GM19467 (cell line): Measurements from ENCODE around the gene SEC22A.

Experiments used
- ATAC-seq: cut with Tn5 transposase; IDR thresholded peaks from one replicate; pipeline ENCODE4 v1.9.1; 2021; ENCODE audit warnings: mild to moderate bottlenecking, moderate library complexity; ENCODE audit not compliant: unreplicated experiment

Gene SEC22A, protein sequence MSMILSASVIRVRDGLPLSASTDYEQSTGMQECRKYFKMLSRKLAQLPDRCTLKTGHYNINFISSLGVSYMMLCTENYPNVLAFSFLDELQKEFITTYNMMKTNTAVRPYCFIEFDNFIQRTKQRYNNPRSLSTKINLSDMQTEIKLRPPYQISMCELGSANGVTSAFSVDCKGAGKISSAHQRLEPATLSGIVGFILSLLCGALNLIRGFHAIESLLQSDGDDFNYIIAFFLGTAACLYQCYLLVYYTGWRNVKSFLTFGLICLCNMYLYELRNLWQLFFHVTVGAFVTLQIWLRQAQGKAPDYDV

DNA sequence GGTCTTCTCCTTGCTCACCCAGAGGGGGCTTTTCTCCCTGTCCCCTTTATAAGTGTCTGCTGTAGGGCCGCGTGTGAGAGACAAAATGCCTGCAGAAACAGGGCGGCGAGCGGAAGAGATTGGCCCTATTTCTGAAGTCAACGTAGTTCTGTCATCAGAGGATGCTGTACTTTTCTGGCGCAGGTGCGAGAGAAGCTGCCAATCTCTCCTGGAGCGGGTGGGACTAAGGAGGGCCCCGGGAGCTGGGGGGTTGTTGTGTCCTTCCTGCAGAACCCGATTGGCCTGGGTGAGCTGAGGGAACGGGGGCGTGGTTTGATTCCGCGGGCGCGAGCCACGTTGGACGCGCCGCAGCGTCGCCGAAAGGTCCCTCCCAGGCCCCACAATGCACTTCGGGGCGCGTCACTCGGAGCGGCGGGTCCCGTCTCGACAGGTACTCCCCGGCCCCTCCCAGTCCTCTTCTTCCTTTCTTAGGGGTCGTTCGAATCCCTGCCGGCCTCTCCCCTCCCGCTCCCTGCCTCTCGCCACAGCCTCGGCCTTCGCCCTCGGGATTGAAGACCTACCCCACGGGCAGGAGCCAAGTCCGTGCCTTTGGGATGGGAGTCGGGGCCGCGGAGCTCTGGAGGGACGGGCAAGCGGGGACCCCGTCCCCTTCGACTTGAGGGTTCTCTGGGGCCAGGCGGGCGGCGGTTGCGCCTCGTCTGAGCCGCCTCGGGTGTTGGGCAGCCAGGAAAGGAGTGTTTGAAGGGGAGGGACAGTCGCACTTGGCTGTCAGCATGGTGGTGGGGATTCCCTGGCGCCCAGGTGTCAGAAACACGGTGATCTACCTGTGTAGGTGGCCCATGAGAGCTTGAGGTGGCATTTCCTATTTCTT, at the start of gene SEC22A:
SEC22A (plus strand) TSS at position 387 of the 871 bp plus-strand sequence. CDS start 7,275 bp downstream, outside the sequence.
- ATAC-seq, result peak; percentile 97

DNA sequence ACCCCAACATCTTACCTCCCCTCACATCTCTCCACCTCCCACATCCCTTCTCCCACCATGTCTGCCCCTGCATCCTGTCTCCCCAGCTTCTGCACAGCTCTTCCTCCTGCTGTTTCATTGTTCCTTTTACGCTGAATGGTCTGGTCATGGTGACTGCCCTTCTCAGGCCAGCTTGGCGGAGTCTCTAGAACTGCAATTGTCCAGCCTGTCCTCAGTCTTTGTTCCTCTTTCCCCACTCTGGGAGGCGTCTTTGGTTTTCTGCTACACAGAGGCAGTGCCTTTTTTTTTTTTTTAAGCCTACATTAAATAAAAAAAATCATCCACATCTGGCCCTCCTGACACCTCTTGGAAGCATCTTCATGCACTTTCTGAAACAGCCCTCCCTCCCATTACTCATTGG, 49.1 kb upstream of the SEC22A start:
- ATAC-seq, result no peak

GRCh38 chr3:123153125-123154019, 48.4 kb upstream of the SEC22A start:
- ATAC-seq, result no peak

DNA sequence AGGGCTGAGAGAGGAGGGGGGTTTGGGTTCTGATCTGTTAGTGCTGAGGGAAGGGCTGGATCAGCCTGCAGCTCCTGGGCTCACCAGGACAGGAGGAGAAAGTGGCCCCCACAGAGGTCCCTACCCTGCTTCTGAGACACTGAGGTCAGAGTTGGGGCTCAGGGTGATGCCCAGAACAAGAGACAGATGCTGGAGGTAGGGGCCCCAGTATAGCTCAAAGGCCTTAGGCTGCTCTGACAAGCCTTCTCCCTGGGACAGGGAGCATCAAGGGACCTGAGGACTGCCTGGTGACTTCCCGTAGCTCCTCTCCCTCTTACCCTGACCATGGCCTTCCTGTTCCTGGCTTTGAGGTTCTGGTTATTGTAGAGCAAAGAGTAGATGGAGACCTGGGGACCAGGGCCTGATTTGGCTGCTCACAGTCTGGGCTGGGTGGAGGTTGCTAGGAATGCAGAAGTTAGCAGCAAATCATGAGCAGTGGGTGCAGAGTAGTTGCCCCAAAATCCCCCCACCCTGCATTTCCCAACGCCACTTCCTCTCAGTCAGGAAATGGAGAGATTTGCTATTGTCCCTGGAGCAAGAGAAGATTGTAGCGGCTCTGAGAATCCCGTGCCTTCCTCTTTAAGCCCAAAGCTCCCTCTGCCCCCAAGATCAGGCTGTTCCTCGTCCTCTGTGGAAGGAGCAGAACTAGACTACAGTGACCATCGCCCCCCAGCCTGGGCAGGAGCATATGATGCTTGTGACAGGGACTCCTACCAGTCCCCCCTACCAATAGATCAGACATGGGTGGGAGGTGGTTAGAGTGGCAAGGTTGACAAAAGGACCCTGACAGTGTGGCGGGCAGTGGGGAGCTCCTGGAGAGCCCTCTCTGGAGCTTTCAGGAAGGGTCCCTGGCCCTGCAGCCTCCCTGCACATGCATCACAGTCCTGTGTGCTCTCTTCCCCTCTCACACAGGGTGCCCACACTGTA, 47.4 kb upstream of the SEC22A start:
- ATAC-seq, result no peak

DNA sequence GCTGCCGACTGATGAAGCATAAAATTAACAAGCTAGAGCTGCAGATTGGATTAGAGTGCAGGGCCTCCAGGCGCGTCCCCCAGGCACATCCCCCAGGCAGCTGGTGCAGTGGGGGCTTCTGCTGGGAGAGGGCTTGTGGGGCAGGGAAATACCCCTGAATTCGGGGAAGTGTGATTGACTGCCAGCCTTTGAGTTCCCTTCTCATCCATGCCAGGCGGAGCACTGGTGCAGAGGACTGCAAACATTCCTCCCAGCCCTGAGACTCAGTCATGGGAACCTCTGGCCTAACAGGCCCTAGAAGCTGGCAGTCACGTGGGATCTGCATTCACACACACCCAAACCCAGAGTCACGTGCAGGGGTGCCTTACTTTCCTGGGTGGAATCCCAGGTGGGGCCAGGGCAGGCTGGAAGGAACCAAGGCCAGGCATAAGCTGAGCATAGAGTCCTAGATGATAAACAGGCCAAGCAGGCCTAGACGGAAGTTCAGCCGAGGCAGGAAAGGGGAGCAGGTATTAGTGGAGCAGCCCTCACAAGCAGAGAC, 46.2 kb upstream of the SEC22A start:
- no peak for ATAC-seq

DNA sequence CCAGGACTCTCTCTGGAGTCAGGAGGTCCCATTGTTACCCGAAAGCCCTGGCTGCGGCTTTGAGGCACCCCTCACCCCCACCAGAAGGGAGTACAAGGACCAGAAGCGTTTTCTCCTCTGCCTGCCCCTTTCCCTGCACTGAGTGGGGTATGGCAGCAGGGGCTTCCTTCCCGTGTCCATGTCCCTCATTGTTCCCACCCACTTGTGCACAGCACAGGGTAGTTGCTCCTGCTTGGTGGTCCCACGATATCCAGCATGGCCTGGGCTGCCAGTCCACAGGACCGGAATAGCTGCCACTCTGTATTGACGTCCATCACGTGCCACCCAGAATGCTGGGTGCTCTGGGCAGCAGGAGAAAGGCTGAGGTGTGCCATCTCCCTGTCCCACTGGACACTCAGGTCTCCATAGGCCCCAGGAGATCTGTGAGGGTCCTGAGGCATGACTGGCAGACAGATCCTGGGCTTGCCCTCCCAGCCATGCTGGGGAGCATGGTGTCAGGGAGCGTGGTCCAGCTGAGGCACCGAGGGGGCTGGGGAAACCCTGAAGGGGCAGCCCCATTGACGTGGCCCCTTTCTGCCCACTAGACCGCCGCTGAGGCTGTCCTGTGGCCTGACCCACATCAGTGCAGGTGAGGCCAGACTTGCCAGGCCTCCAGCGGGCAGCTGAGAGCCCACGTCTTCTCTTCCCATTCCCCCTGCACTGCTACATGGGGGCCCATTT, 45.3 kb upstream of the SEC22A start:
- no peak for ATAC-seq

DNA sequence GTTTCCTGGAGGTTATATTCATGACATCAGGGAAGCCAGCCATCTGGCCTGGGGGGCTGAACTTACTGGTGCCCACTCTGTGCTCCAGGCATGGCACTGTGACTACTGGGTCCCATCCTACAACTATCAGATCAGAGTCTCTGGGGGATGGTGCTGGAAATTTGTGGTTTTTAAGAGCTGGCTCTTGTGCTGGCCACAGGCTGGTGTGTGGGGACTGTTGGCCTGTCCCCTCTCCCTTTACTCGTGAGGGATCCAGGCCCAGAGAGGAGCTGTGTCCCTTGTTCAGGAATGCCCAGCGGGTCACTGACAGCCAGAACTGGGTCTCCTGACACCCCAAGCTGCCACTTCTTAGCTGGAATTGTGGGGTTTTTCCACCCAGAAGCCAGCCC, 44.5 kb upstream of the SEC22A start:
- no peak for ATAC-seq

- ATAC-seq, result no peak
Measured at GRCh38 chr3:123157598-123158287, 44.0 kb upstream of the SEC22A start.

- ATAC-seq, result no peak
Measured at GRCh38 chr3:123158330-123158729, 43.4 kb upstream of the SEC22A start.

GRCh38 chr3:123158899-123159390, 42.8 kb upstream of the SEC22A start:
- no peak for ATAC-seq

GRCh38 chr3:123159926-123160635, 41.7 kb upstream of the SEC22A start:
- no peak for ATAC-seq

- ATAC-seq, result no peak
Measured at GRCh38 chr3:123161167-123161566, 40.6 kb upstream of the SEC22A start.

DNA sequence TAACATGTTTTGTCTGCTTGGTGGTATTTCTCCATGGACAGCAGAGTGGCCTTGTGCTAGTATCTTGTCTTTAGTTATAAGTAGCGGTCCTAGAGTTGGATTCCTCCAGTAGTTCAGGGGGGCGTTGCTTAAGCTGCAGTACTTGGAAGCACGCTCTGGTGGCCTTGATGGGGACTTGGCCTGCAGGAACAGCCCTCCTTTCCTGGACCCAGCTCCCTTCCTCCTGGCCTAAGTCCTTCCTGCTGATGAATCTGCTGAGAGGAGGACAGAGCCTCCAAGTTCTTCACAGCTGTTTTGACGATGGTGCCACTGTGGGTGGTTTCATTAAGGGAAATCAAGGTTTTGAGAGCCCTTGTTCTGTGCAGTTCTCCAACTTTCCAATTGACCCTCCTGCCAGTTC, 38.6 kb upstream of the SEC22A start:
- no peak for ATAC-seq

GRCh38 chr3:123165163-123165562, 36.6 kb upstream of the SEC22A start:
- no peak for ATAC-seq

DNA sequence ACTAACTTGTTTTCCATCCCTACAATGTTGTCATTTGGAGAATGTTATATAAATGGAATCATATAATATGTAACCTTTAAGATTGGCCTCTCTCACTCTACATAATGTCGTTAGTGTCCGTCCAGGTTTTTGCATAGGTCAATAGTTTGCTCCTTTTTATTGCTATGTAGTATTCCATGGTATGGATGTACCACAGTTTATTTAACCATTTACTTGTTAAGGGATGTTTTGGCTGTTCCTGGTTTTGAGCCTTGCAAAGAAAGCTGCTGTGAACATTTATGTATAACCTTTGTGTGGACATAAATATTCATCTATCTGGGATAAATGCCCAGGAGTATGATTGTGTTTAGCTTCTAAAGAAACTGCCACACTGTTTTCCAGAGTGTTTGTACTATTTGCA, 34.1 kb upstream of the SEC22A start:
- no peak for ATAC-seq

DNA sequence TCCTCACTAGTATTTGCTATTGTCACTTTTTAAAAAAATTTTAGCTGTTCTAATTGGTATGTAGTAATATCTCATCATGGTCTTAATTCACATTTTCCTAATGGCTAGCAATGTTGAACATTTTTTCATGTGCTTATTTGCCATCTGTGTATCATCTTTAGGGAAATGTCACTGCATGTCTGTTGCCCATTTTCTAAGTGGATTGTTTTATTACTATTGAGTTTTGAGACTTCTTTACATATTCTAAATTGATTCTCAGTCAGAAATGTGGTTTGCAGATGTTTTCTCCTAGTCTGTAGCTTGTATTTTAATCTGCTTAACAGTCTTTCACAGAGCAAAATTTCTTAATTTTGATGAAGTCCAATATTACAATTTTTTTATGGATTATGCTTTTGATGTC, 33.6 kb upstream of the SEC22A start:
- no peak for ATAC-seq

DNA sequence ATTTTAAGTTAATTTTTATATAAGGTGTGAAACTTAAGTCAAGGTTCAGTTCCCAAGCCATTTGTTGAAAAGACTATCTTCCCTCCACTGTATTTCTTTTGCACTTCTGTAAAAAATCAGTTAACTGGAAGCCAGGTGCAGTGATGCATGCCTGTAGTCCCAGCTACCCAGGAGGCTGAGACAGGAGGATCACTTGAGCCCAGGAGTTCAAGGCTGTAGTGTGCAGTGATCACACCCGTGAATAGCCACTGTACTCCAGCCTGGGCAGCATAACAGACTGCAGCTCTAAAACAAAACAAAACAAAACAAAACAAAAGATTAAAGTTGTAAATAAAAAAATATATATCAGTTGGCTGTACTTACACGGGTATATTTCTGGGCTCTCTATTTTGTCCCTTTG, 33.1 kb upstream of the SEC22A start:
- ATAC-seq, result no peak

DNA sequence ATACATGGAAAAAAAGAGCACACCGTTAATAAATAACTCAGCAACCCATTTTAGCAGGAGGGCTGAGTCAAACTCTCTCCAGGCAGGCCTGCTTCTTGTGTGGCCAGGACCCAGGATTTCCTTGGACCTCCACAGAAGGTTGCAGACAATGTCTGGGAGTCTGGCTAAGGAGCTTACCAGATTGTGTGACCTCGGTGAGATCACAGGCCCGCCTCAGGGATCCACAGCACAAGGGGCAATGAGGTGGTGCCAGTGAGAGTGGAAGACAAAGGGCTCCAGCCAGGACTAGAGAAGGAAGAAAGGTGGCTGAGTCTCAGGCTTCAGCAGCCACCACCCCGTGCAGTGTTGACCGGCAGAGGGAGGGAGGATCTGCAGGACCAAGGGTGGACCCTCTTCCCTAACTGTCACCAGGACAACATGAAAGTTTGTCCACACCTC, 32.2 kb upstream of the SEC22A start:
- ATAC-seq, result no peak
